HG03045 (cell line): Measurements from ENCODE around the gene KLHL26.
A peak's percentile ranks its signal among the peaks of the same experiment; 100 is the strongest.

Experiments used
- ATAC-seq: cut with Tn5 transposase; IDR thresholded peaks from one replicate; pipeline ENCODE4 v1.9.1; 2021; ENCODE audit warnings: mild to moderate bottlenecking, moderate library complexity; ENCODE audit not compliant: unreplicated experiment

Gene KLHL26

DNA sequence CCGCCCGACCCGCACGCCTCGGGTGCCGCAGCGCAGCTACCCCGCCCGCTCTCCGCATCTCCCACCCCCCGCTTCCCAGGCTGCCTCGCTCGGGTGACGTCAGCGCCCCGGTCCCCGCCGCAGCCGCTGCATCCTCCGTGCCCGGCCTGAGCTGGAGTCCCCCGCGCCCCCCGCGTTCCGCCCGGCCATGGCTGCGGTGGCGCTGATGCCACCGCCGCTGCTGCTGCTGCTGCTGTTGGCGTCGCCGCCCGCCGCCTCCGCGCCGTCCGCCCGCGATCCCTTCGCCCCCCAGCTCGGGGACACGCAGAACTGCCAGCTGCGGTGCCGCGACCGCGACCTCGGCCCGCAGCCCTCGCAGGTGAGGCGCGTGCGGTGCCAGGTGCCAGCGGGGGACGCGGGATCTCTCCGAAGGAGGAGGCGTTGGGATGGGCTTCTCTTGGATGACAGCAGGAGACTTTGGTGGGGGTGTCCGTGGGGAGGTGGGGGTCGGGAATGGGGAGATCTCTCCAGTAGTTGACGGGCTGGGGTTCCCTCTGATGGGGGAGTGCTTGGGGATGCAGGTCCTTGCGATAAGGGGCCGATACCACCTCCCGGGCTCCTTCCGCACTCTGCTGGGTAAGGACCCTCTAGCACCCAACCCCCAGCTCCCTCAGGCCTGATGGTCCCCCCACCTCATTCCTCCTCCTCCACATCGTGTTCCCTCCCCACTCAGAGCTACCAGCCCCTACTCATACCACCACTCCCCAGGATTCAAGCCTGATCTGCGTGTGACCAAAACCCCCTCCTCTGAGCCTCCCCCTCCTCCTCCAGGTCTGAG lies 23.8 kb upstream of the KLHL26 start, which contains the start of gene TMEM59L:
TSS of gene TMEM59L (plus strand) at position 99 of the 817 bp plus-strand sequence. CDS start at position 188, 89 bp downstream.
- no peak for ATAC-seq

DNA sequence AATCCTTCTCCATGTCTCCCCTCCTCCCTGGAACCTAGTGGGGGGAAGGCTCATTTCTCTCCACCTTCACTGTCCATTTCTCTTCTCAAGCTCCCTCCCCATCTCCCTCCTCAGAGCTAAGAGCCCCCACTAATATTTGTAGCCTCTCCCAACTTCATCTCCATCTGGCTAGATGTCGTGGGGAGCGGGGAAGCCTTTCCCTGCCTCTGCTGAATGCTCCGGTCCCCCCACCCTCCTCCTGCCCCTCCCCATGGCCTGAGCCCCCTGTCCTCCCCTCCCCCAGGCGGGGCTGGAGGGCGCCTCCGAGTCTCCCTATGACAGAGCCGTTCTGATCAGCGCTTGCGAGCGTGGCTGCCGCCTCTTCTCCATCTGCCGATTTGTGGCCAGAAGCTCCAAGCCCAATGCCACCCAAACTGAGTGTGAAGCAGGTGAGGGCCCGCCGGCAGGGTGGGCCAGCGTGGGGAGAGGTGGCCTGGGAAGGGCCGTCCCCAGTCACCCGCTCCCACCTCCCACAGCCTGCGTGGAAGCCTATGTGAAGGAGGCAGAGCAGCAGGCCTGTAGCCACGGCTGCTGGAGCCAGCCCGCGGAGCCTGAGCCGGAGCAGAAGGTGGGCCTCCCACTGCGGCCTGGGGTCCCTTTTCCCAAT lies 23.1 kb upstream of the KLHL26 start:
- no peak for ATAC-seq

DNA sequence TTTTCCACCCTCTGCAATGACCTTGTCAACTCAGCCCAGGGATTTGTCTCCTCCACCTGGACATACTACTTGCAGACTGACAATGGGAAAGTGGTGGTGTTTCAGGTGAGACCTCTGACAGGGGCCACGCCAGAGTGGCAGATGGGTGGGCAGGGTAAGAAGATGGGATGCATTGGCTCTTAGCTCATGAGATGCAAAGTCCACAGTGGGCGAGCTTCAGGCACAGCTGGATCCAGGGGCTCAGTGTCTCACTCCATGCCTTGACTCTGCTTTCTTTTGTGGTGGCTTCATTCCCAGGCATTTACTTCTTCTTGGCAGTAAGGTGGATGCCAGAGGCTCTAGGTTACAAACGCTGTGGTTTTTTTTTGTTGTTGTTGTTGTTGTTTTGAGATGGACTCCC lies 20.8 kb upstream of the KLHL26 start:
- no peak for ATAC-seq

DNA sequence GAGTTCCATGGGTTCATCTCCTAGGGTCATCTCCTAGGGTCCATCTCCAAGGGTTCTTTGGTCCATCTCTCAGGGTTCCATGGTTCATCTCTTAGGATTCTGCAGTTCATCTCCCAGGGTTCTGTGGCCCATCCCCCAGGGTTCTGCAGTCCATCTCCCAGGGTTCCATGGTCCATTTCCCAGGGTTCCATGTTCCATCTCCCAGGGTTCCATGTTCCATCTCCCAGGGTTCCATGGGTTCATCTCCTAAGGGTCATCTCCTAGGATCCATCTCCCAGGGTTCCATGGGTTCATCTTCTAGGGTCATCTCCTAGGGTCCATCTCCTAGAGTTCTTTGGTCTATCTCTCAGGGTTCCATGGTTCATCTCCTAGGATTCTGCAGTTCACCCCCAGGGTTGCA lies 19.3 kb upstream of the KLHL26 start:
- no peak for ATAC-seq

DNA sequence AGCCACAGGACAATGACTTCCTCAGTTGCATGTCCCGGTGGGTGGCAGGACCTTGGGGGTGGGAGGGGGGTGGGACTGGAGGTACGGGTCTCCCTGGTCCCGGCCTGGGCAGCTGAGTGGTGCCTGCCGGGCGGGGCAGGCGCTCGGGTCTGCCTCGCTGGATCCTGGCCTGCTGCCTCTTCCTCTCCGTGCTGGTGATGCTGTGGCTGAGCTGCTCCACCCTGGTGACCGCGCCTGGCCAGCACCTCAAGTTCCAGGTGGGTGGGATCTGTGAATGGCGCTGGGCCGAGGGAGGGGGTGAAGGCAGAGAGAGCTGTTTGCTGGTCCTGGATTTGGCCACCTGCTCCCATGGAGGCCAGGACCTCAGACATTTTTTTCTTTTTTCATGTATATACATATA lies 18.6 kb upstream of the KLHL26 start:
- ATAC-seq, result no peak

DNA sequence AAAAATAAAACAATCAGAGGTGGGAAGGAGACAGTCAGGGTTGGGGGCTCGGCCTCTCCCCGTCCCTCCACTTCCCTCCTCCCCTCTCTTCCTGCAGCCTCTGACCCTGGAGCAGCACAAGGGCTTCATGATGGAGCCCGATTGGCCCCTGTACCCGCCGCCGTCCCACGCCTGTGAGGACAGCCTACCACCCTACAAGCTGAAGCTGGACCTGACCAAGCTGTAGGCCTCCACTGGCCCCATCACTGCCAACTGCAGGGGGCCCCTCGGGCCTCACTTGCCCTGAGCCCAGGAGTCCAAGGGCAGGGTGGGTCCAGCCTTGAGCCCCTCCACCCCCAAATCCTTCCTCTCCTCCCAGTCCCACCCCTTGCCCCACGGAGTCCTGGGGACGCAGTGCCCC lies 16.5 kb upstream of the KLHL26 start:
- ATAC-seq, result no peak

DNA sequence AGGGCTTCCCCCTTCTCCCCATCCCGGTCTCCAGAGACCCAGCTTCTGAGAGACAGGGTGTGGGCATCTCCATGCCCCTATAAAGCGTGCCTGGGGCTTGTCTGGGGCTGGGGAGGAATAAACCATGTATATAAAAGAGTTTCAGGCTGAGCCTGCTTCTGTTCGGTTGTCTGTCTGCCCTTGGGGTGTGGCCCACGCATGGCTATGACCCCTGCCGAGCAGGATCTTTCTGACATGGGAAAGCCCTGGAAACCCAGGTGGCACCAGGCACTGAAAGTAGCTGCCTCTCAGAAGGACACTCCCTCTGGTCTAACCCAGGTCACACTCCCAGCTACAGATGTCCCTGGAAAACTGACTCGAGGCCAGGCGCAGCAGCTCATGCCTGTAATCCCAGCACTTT lies 15.9 kb upstream of the KLHL26 start:
- no peak for ATAC-seq

DNA sequence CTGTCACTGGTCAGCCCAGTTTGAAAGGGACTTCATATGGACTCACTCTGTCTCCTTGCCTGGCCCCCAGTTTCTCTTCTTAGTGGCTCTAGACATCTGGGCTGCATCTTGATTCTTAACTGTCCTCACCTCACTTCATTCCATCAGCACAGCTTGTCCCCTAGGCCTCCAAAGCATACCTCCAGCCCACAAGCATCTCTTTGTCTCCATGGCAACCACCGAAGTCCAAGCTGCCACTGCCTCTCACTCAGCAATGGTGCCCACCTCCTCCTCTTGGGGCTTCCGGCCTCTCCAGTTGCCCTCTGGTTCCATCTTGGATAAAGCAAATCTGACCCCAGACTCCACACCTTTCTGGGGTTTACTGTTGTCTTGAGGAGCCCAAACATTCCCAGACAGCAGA lies 9.9 kb upstream of the KLHL26 start:
- ATAC-seq, result no peak

DNA sequence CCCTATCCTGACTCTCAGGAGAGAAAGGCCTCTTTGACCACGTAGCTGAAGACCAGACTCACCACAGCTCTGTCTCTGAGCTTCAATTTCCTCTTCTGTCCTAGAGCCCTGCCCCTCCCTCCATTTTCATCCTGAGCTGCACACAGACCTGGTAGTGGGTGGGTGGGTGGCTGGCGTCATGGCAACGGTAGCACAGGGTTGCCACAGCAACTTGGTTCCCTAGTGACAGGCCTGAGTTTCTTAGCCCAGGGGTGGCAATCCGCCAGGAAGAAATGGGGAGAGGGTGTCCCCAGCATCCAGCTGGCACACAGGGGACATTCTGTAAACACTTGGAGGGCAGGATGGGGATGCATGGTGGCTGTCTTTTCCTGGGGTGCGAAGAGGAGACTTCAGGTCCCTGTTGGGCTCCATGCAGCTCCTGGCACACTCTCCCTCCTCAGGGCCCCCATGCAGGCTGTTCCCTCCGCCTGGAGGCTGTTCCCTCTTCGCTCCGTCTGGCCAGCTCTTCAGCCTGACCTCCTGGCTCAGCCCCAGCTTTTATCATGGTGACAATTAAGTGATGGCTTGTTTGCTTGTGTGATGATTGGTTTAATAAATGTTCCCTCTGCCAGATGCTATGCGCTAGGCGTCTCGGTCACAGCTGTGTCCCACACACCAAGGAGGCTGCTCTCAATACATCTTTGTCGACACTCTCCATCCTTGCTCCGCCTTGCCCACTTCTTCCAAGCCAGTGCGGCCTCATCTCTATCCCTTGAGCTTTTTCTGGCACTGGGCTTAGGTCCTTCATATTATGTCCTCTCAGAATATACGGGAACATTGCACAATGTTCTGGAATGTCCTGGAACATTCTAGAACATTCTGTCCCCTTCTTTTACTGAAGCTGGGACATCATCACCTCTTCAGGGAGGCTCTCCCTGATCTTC lies 7.4 kb upstream of the KLHL26 start:
- ATAC-seq, result no peak

DNA sequence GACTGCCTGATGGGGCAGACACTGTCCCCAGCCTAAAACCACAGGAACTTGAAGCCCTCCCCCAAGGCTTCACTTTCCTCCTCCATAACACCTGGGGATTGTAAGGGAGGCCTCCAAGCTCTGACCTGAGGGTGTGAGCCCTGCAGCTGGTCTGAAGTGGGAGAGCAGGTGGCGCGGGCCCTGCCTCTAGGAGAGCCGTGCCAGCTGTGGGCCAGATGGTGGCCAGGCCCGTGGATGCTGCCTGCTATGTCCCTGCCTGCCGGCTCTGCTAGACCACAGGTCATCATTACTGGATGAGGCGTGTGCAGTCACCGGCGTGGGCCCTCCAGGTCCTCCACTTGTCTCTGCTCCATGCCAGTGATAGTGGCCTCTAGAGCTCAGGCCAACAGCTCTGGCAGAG lies 3.5 kb upstream of the KLHL26 start:
- ATAC-seq, result no peak

DNA sequence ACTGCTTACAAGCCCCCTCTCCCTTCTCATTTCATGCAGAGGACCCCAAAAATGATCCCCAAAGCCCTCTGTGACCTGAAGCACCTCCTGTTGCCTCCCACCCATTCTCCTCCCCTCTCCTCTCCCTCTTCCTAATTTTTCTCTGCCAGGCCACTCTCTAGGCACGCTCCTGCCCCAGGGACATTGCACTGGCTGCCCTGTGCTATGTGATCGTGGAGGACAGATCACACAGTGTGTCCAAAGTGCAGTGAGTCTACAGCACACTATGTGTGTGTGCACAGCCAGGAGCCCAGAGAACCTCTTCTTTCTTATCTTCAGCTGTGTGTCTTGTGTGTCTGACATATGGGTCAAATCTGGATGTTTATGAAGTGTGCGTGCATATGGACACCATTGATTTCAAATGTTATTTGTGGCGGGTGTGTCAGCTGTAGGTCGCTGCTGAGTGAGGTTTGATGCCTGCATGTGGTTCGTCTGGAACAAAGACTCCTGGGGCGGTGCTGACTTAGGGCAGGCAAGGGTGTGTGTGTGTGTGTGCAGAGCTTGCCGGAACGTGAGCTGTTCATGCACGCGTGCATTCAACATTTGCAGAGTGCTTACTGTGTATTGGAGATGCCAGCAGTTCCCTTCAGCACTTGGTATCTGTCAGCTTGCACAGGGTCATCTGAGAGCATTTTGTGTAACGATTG lies 2.1 kb upstream of the KLHL26 start:
- no peak for ATAC-seq

DNA sequence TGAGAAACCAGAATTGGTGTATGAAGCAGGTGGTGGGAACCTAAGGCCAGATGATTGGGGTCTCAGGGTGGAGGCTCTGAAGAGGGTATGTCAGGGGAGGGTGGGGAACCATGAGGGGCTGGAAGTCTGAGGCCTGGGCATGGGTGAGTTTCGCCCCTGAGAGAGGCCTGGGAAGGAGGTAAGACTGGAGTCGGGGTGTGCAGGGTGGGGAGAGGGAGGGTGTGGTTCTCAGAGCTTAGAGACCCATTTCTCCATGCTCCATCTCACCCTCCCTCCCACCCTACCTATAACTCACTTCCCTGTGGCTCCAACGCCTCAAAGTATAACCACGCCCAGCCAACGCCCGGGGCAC lies 1.0 kb upstream of the KLHL26 start:
- ATAC-seq, result no peak

DNA sequence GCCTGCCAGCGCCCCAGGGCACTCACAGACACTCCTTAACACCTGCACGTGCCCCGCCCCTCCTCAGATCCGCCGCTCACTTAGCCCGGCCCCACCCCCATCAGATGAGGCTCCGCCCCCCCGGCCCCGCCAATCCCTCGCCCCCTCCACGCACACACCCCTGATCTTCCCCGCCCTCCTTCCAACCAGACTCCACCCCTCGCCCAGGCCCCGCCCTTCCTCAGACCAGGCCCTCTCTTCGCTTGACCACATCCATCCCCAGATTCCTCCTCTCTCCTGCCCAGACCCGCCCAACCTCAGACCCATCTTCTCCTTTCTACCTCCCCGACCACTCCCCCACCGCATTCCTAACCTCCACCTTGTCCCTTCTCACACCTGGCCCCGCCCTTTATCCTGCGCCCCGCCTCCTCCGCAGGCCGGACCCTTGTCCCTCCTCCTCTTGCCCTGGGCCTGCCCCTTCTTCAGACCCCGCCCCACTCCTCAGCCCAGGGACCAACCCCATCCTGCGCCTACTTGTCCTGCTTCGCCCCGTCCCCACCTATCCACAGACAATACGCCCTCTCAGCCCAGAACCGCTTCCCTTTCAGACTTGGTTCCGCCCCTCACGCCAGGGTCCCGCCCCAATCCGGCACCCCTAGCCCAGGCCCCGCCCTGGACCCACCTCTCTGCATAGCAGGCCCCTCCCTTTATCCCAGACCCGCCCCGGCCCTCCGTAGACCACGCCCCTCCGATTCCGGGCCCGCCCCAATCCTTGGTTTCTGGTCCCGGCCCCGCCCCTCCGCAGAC lies 452 bp upstream of the KLHL26 start:
- ATAC-seq, result peak; percentile 84

DNA sequence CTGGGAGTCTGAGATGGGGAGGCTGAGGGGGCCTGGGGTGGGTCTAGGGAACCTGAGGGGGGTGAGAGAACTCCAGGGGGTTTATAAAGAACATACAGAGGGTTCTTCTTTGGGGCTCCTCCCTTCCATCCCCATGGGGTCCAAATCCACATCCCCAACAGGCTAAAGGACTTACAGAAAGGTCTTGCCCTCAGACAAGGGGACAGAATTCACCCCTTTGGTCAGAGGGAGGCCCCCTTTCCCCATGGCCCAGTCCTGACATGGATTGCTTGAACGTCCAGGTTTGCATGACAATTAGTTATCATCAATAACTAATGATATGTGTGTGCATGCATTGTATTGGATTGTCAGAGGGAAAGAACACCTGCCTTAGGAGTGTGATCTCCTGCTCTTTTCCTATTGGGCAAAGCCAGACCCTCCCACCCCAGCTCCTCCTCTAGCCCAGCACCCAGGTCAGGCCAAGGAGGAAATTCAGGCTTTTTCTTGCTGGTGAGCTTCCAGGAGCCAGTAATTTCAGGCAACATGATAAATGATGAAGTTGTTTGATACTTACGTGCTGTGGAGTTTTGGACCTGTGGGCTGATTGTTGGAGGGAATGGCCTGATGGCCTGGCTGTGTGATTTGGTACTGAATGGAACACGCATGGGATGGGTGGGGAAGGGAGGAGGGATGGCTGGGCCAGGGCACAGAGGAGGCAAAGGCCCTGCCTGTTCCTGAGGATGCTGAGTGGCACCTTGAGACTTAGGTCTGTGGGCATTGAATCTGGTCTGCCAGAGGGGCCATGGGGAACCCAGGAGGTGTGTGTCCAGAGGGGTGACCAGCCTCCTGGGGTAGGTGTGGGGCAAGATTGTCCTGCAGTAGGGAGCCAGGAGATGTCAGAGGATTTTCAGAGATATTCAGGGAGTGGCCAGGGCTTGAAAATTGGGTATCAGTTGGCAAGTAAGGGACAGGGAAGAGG lies 1.1 kb downstream of the KLHL26 start:
- no peak for ATAC-seq

DNA sequence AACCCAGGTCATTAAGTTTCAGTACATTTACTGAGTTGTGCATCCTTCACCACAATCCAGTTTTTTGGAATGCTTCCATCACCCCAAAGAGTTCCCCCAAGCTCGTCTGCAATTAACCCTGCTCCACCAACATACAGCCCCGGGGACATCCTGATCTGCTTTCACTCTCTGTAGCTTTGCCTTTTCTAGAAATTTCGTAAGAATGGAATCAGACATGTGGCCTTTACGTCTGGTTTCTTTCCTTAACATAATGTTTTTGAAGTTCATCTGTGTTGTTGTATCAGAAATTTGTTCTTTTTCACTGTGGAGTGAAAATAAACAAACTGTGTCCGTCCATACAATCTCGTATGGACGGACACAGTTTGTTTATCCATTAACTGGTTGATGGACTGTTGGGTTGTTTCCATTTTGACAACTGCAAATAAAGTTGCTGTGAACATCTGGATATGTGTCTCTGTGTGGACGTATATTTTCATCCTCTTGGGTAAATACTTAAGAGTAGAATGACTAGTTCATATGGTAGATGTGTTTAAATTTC lies 2.9 kb downstream of the KLHL26 start:
- ATAC-seq, result no peak

DNA sequence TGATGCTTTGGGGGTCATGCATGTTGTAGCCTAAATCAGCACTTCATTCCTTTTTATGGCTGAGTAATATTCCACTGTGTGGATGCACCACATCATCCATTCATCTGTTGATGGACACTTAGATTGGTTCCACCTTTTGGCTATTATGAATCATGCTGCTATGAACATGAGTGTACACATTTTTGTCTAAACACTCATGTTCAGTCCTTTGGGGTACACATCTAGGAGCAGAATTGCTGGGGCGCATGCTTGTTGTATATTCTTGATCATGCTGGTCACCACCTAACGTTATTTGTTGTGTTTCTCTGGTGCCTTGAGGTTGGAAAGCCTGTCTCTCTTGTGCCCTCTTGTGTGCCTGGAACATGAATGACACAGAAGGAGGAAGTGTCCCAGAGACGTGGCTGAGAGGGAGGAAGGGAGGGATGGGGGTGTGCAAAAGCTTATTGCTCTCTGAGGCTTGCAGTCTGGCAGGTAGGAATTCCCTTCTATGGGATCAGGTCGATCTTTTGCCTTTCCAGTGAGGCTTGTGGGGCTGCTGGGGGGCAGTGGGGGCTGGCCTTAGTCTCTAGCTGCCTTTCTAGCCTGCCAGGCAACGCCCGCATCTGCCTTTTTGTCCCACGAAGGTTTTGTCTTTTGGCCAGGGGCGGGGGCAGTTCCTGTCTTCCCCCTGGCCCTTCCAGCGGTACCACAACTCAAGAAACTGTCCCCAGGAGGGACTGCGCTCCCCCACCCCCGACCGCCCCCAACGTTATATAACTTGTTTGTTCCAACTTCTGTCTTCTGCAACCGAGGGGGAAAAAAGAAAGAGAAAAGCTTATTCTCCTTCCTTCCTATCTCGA lies 7.6 kb downstream of the KLHL26 start:
- no peak for ATAC-seq

DNA sequence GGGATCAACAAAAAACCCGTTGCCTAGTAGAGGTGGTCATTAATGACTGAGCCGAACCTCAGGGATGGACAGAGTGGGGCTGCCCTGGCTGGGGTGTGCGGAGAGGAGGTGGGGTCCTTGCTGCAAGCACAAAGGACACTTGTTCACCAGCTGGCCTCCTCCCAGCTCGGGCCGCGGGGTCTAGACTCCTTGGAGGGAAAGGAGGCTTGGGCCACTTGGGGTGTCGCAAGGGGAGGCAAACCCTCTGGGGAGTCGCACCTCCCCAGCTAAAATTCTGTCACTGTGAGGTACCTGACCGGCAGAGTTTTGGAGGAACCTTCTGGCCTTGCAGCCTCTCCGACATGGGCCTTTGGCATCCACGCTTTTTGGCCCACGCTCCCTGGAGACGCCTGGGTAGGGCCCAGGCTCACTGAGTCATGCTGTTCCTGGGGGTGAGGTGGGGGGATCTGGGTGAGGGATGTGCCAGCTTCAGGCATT lies 8.2 kb downstream of the KLHL26 start:
- no peak for ATAC-seq
